GM12878 (cell line): ENCODE results near the gene GSE1. TPM values are rescaled to one million over a fixed set of nuclear protein-coding genes. Genes with fewer than 3 reads are reported as not detected.

Source experiments
- ATAC-seq: fragments of 200-7000 bp; cut with Tn5 transposase; 3 replicates; pipeline ENCODE4 v1.9.1; 2020; ENCODE audit warnings: mild to moderate bottlenecking, moderate library complexity
- BruUV-seq: library from RNA; stranded (reverse); fragments of 400-500 nt; replicated peaks from 2 replicates; lab custom pipeline; 2021; lab: Mats Ljungman, UMichigan
- CTCF ChIA-PET: fragments of 300-600 bp; sonication (Branson Sonifier 250); formaldehyde crosslinking; extraction: SDS; loops from one replicate; lab custom pipeline; 2021; ENCODE audit warnings: inconsistent platforms; lab: Yijun Ruan, JAX
- POLR2A ChIA-PET: fragments of 350-600 bp; formaldehyde crosslinking; extraction: SDS; loops from one replicate; lab custom pipeline; 2021; ENCODE audit warnings: inconsistent platforms; lab: Charles Lee
- RAD21 ChIA-PET: fragments of 300-600 bp; sonication (Branson Sonifier 250); formaldehyde crosslinking; loops from one replicate; lab custom pipeline; 2023; ENCODE audit warnings: antibody characterized with exemption; ENCODE audit not compliant: unreplicated experiment; lab: Charles Lee
- SMC1A ChIA-PET: fragments of 300-600 bp; sonication (Branson Sonifier 250); formaldehyde crosslinking; loops from one replicate; lab custom pipeline; 2023; ENCODE audit not compliant: unreplicated experiment, uncharacterized antibody; lab: Charles Lee
- DNase-seq: peaks from one replicate; pipeline ENCODE4 v3.0.0-alpha.2; 2011; ENCODE audit warnings: low read depth, low spot score
- FAIRE-seq: peaks from 3 replicates; lab custom pipeline; 2011; peaks lifted over from hg19 to GRCh38; lab: Jason Lieb, UNC
- H2AFZ ChIP-seq: 2 replicates; pipeline ENCODE4 v1.6.0; 2011; ENCODE audit warnings: low read depth, low read length, control low read depth; ENCODE audit not compliant: control insufficient read depth
- H3K27ac ChIP-seq: 2 replicates; pipeline ENCODE4 v1.5.1; 2011; ENCODE audit warnings: control low read depth; ENCODE audit not compliant: control insufficient read depth, insufficient read depth
- H3K27me3 ChIP-seq, 2 experiments: replicated peaks in 1 of 2; 2 replicates each; pipeline versions ENCODE4 v1.6.0 to v1.6.1; 2011; ENCODE audit warnings: low read length in 1 of 2; ENCODE audit not compliant: control insufficient read depth in 2 of 2, insufficient read depth in 2 of 2
- H3K36me3 ChIP-seq, 2 experiments: 2 replicates each; pipeline ENCODE4 v1.5.1; 2011; ENCODE audit warnings: low read length in 1 of 2; ENCODE audit not compliant: control insufficient read depth in 2 of 2, insufficient read depth in 2 of 2
- H3K4me1 ChIP-seq: 2 replicates; pipeline ENCODE4 v1.6.1; 2011; ENCODE audit warnings: mild to moderate bottlenecking, low read length, moderate library complexity, mixed read lengths; ENCODE audit not compliant: control insufficient read depth, insufficient read depth
- H3K4me2 ChIP-seq: 2 replicates; pipeline ENCODE4 v1.6.0; 2011; ENCODE audit warnings: control low read depth; ENCODE audit not compliant: control insufficient read depth, insufficient read depth
- H3K4me3 ChIP-seq: fragments of 200-600 bp; sonication (generic); 2 replicates; pipeline ENCODE4 v1.5.1; 2016
- H3K79me2 ChIP-seq: 2 replicates; pipeline ENCODE4 v1.6.0; 2011; ENCODE audit warnings: low read length; ENCODE audit not compliant: control insufficient read depth, insufficient read depth
- H3K9ac ChIP-seq: 2 replicates; pipeline ENCODE4 v1.8.0; 2011; ENCODE audit warnings: low read length, control low read depth, mixed read lengths; ENCODE audit not compliant: control insufficient read depth, insufficient read depth
- H3K9me3 ChIP-seq: replicated peaks from 3 replicates; pipeline ENCODE4 v1.5.1; 2011; ENCODE audit warnings: mild to moderate bottlenecking, low read length; ENCODE audit not compliant: control insufficient read depth, insufficient read depth
- H4K20me1 ChIP-seq: 2 replicates; pipeline ENCODE4 v1.6.0; 2011; ENCODE audit not compliant: control insufficient read depth, insufficient read depth
- BCL3 ChIP-seq: IDR thresholded peaks from 2 replicates; pipeline ENCODE4 v1.6.1; 2011; ENCODE audit warnings: borderline replicate concordance, low read depth, mild to moderate bottlenecking, moderate library complexity, low read length; ENCODE audit not compliant: insufficient read depth, poor library complexity, severe bottlenecking
- CBFB ChIP-seq: IDR thresholded peaks from 2 replicates; pipeline ENCODE4 v1.6.1; 2016; ENCODE audit warnings: antibody characterized with exemption, low read depth
- CREB1 ChIP-seq: IDR thresholded peaks from 2 replicates; pipeline ENCODE4 v1.6.1; 2012; ENCODE audit warnings: low read depth, mild to moderate bottlenecking, inconsistent platforms
- FOXM1 ChIP-seq: IDR thresholded peaks from 2 replicates; pipeline ENCODE4 v1.6.1; 2012; ENCODE audit warnings: low read depth, mild to moderate bottlenecking, inconsistent platforms, low read length, moderate library complexity
- JUND ChIP-seq: IDR thresholded peaks from 2 replicates; pipeline ENCODE4 v1.6.1; 2012; ENCODE audit warnings: low read depth, mild to moderate bottlenecking, low read length, improper control_type of control experiment, moderate library complexity
- MXI1 ChIP-seq: fragments of 150-350 bp; IDR thresholded peaks from 2 replicates; pipeline ENCODE4 v1.6.1; 2011; ENCODE audit warnings: low read depth, mild to moderate bottlenecking, inconsistent platforms, low read length, improper control_type of control experiment
- SMAD1 ChIP-seq: fragments of 450-650 bp; IDR thresholded peaks from 2 replicates; pipeline ENCODE4 v1.6.1; 2018; ENCODE audit warnings: mild to moderate bottlenecking, low read depth; ENCODE audit not compliant: partially characterized antibody
- YBX1 ChIP-seq: fragments of 450-650 bp; IDR thresholded peaks from 2 replicates; pipeline ENCODE4 v1.6.1; 2016; ENCODE audit warnings: antibody characterized with exemption
- YY1 ChIP-seq: IDR thresholded peaks from 2 replicates; pipeline ENCODE4 v1.6.1; 2011; ENCODE audit warnings: low read depth, mild to moderate bottlenecking, low read length
- ZNF687 ChIP-seq: fragments of 450-650 bp; IDR thresholded peaks from 2 replicates; pipeline ENCODE4 v1.6.1; 2017; ENCODE audit warnings: mild to moderate bottlenecking, moderate library complexity
- WGBS: methylation state at CpG from one replicate; pipeline ENCODE4 v1.1.6; 2016; ENCODE audit warnings: low lambda C conversion rate; ENCODE audit not compliant: insufficient replicate concordance, insufficient coverage; ENCODE audit errors: missing lambda C conversion rate; 5-methylcytosine and 5-hydroxymethylcytosine counted together
- in situ Hi-C: fragments of 300-500 bp; cut with MboI; formaldehyde crosslinking; loops from 9 replicates; pipeline ENCODE4 v1.14.3; 2018; ENCODE audit warnings: mixed read lengths
- intact Hi-C: fragments of 100-400 bp; cut with micrococcal nuclease; formaldehyde crosslinking; loops from one replicate; pipeline ENCODE4 v1.14.2; 2022; ENCODE audit not compliant: unreplicated experiment
- polyA plus RNA-seq, 11 experiments: library from polyadenylated mRNA; depleted of rRNA in 4 of 11; unstranded in 6 of 11; stranded (reverse) in 5 of 11; fragments of >200 nt; fragmentation: Nextera tagmentation in 4 of 11; fragmentation: Illumina TruSeq in 1 of 11; extraction: Ambion mirVana in 4 of 11; extraction: Trizol in 1 of 11; gene quantifications; 1 replicate in 1 of 11; 2 replicates in 10 of 11; pipeline versions ENCODE4 v1.2.1 to v1.2.3, GENCODE V29; 2011 to 2016; ENCODE audit warnings: inconsistent platforms in 2 of 11, missing spikeins in 2 of 11, low read depth in 1 of 11
- total RNA-seq, 4 experiments: library from RNA; depleted of rRNA in 3 of 4; stranded (reverse); fragments of >200 nt in 3 of 4; fragmentation: Illumina TruSeq in 1 of 4; extraction: Trizol in 1 of 4; gene quantifications; 2 replicates each; pipeline versions ENCODE4 v1.2.1 to v1.2.3, GENCODE V29; 2013 to 2021
- TF ChIP-seq, protein P1 (sequence below): fragments of 450-650 bp; IDR thresholded peaks from 2 replicates; pipeline ENCODE4 v1.6.1; 2014; ENCODE audit warnings: mild to moderate bottlenecking

Gene GSE1
- total and polyA plus RNA-seq, 10 of the 15 experiments (the other 5 are each of a cell fraction or from before 2014, with no cell fraction given) = 4.6 to 58.7 (median 18.2) TPM

DNA sequence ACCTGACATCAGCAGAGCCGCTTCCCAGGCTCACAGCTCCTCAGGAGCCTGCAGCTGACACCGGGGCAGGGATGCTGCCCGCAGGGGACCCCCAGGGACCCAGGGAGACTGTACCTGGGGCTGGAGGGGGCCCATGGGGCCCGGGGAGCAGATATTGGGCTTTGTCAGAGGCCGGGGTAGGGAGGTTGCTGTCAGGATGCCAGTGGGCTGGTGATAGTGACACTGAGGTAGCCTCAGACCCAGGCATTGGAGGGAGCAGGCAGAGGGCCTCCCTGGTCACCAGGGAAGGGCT lies 15.1 kb downstream of the GSE1 start:
- Histone ChIP-seq H3K4me3 (no peak overlapping the region), H3K79me2 (peaks cover 37% of the 10 kb centered on the region), H3K9ac (no peak overlapping the region), H3K9me3 (peaks cover 15% of the 10 kb centered on the region; the same call in 2 of the 3 replicates), H3K27ac (no peak overlapping the region), H2AFZ (no peak overlapping the region), H3K27me3 (no peaks in the 10 kb centered on the region), H3K4me1 (no peaks in the 10 kb centered on the region), H3K36me3 (peaks cover 6 to 29% of the 10 kb centered on the region in 2 experiments; a peak in 3 of 4 replicates), H4K20me1 (peaks cover 11% of the 10 kb centered on the region; the same call in 1 of the 2 replicates), H3K4me2 (no peak overlapping the region)
- no peak for ATAC-seq
- intact Hi-C loops (no loop called here), in situ Hi-C loops (no loop called here)
- POLR2A ChIA-PET = no interaction called here
- no TSS peak for BruUV-seq
- CTCF ChIA-PET = no interaction called here
- SMC1A ChIA-PET = no interaction called here
- DNase-seq = no peak
- FAIRE-seq = no peak
- RAD21 ChIA-PET = no interaction called here
- 82% methylated on average over 5 of the region's 5 CpGs for WGBS
- TF ChIP-seq JUND (no peak), YY1 (no peak), CBFB (no peak), FOXM1 (no peak), MXI1 (no peak), CREB1 (no peak), ZNF687 (no peak), SMAD1 (no peak), BCL3 (no peak), YBX1 (no peak)
- TF ChIP-seq, protein P1, sequence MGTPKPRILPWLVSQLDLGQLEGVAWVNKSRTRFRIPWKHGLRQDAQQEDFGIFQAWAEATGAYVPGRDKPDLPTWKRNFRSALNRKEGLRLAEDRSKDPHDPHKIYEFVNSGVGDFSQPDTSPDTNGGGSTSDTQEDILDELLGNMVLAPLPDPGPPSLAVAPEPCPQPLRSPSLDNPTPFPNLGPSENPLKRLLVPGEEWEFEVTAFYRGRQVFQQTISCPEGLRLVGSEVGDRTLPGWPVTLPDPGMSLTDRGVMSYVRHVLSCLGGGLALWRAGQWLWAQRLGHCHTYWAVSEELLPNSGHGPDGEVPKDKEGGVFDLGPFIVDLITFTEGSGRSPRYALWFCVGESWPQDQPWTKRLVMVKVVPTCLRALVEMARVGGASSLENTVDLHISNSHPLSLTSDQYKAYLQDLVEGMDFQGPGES = no peak
